Heart right ventricle (tissue), 16 donors: ENCODE data around the gene PARD3. TPM values are rescaled to one million over a fixed set of nuclear protein-coding genes. Genes with fewer than 3 reads are reported as not detected.

Experiments
- ATAC-seq, 8 donors: fragments of 200-7000 bp; cut with Tn5 transposase; one replicate each; pipeline ENCODE4 v1.9.1; 2020; ENCODE audit warnings: mild to moderate bottlenecking in 8 of 8, moderate library complexity in 8 of 8, moderate number of reproducible peaks in 1 of 8
- DNase-seq, 2 donors: peaks; one replicate each; pipeline ENCODE4 v3.0.0-alpha.2; 2020
- H3K27ac ChIP-seq, 10 donors: fragments of 200-600 bp; sonication (generic) in 2 of 10; one replicate each; pipeline versions ENCODE4 v1.5.0 to v1.8.0; 2020 to 2022; ENCODE audit warnings: mild to moderate bottlenecking in 3 of 10
- H3K27me3 ChIP-seq, 7 donors: fragments of 200-600 bp; one replicate each; pipeline ENCODE4 v1.8.0; 2021 to 2022; ENCODE audit warnings: mild to moderate bottlenecking in 2 of 7
- H3K36me3 ChIP-seq, 9 donors: fragments of 200-600 bp; sonication (generic) in 1 of 9; one replicate each; pipeline versions ENCODE4 v1.5.0 to v1.8.0; 2020 to 2022; ENCODE audit warnings: mild to moderate bottlenecking in 2 of 9
- H3K4me1 ChIP-seq, 9 donors: fragments of 200-600 bp; sonication (generic) in 1 of 9; one replicate each; pipeline versions ENCODE4 v1.5.0 to v1.8.0; 2020 to 2022; ENCODE audit warnings: mild to moderate bottlenecking in 4 of 9
- H3K4me3 ChIP-seq, 10 donors: fragments of 200-600 bp; sonication (generic) in 2 of 10; one replicate each; pipeline versions ENCODE4 v1.5.0 to v1.8.0; 2020 to 2022; ENCODE audit warnings: mild to moderate bottlenecking in 7 of 10, moderate library complexity in 2 of 10
- H3K9me3 ChIP-seq, 11 donors: fragments of 200-600 bp in 10 of 11; sonication (generic) in 2 of 11; one replicate each; pipeline versions ENCODE4 v1.5.0 to v1.8.0; 2013 to 2022; ENCODE audit warnings: mild to moderate bottlenecking in 2 of 11, control low read depth in 1 of 11, moderate library complexity in 1 of 11
- CTCF ChIP-seq, 9 donors: fragments of 200-600 bp; sonication (generic) in 2 of 9; IDR thresholded peaks; one replicate each; pipeline versions ENCODE4 v1.5.0 to v1.8.0; 2021 to 2022; ENCODE audit warnings: antibody characterized with exemption in 9 of 9, mild to moderate bottlenecking in 5 of 9, moderate library complexity in 1 of 9
- WGBS, 2 donors: extraction: QIAGEN DNeasy Blood & Tissue Kit; methylation state at CpG; one replicate each; pipeline ENCODE4 v1.1.7; 2013; ENCODE audit warnings: inconsistent platforms in 1 of 2; 5-methylcytosine and 5-hydroxymethylcytosine counted together
- intact Hi-C, 10 donors: fragments of 100-400 bp; cut with DNase I; formaldehyde crosslinking; loops; one replicate each; pipeline versions ENCODE4 v1.11.1 to v1.14.2; 2022
- polyA plus RNA-seq, 2 donors: library from polyadenylated mRNA; stranded (reverse); fragments of 200-250 nt; gene quantifications; one replicate each; pipeline ENCODE4 v1.2.3, GENCODE V29; 2013
- total RNA-seq, 10 donors: library from RNA; stranded (reverse); fragmentation: NEBNext Ultra II Directional in 3 of 10; extraction: Animal tissue kit (Norgen Biotek cat#: 25700) in 3 of 10; gene quantifications; one replicate each; pipeline versions ENCODE4 v1.2.1 to v1.2.4, GENCODE V29; 2021 to 2023
- donor health status: Arrhythmogenic right ventricular cardiomyopathy.
- donor health status: ischemic (EF 13 %, LVEDD 7.1; RV severe dilation, severe dysfunction).
- donor health status: healthy with polysubstance abuse.
- donor health status: DM: no; HTN: yes; CAD: no.
- donor health status: DM: no; HTN: no; CAD: no.
- donor health status: ischemic (EF 25% LVEDD 6.9; RV normal size, moderate dysfunction).
- donor health status: ischemic (EF 25% LVEDD 5.7; RV mildly dilated, moderate dysfunction).
- donor health status: healthy.
- donor health status: DM: yes; HTN: yes; CAD: no.
- donor health status: Ischemic cardiomyopathy.
- donor health status: ischemic (EF 35%, LVEDD 5.7; RV mildly dilated, moderate dysfunction).
- donor health status: nonischemic (EF 11% LVEDD 7.7; RV severe dilation, severe dysfunction).
- donor health status: DM: yes; HTN: yes; CAD: no.
- donor health status: PGD.
- donor health status: ischemic (EF 29% LVEDD 5.4; RV normal size, mild dysfunction).
- donor health status: nonischemic (EF 23%, LVEDD 6.1; RV moderate dilation, normal function).

Gene PARD3
- total and polyA plus RNA-seq, 12 donors, result 19.7 to 41.8 (median 34.2) TPM

GRCh38 chr10:34609287-34609940 lies 205.7 kb downstream of the PARD3 start:
- Histone ChIP-seq H3K36me3 (no peaks in the 10 kb centered on the region), H3K9me3 (no peaks in the 10 kb centered on the region), H3K27ac (no peak overlapping the region), H3K4me3 (no peak overlapping the region), H3K27me3 (no peaks in the 10 kb centered on the region), H3K4me1 (peaks cover 0 to 9% (median 0%) of the 10 kb centered on the region in 9 donors)
- intact Hi-C loops, result no loop called here
- DNase-seq (no peak), ATAC-seq (no peak)
- no peak for TF ChIP-seq CTCF (IDR thresholded peaks at IDR 0.05)
- 95% methylated on average over 9 of the region's 9 CpGs for WGBS, 2 donors

- H3K27me3 ChIP-seq, result no peaks in the 10 kb centered on the region
- 47 to 55% methylated on average over 3 of the region's 3 CpGs for WGBS, 2 donors
- no peak for DNase-seq
- no peaks in the 10 kb centered on the region for H3K9me3 ChIP-seq
- peaks cover 0 to 9% (median 0%) of the 10 kb centered on the region in 9 donors for H3K4me1 ChIP-seq
- H3K36me3 ChIP-seq, result no peaks in the 10 kb centered on the region
- no peak overlapping the region for H3K27ac ChIP-seq
- H3K4me3 ChIP-seq, result no peak overlapping the region
- TF ChIP-seq CTCF (IDR thresholded peaks at IDR 0.05), result no peak
- ATAC-seq, result no peak
- intact Hi-C loops, result no loop called here
Observed at GRCh38 chr10:34607894-34608293, 207.2 kb downstream of the PARD3 start.

- no peak for TF ChIP-seq CTCF (IDR thresholded peaks at IDR 0.05)
- no peaks in the 10 kb centered on the region for H3K36me3 ChIP-seq
- peaks cover 0 to 8% (median 0%) of the 10 kb centered on the region in 9 donors for H3K4me1 ChIP-seq
- intact Hi-C loops, result no loop called here
- H3K4me3 ChIP-seq, result no peak overlapping the region
- H3K27me3 ChIP-seq, result no peaks in the 10 kb centered on the region
- WGBS, 2 donors, result 74 to 79% methylated on average over 4 of the region's 4 CpGs
- H3K9me3 ChIP-seq, result no peaks in the 10 kb centered on the region
- DNase-seq, result no peak
- H3K27ac ChIP-seq, result no peak overlapping the region
- no peak for ATAC-seq
Observed at GRCh38 chr10:34606890-34607289, 208.2 kb downstream of the PARD3 start.

GRCh38 chr10:34602478-34602877 lies 212.6 kb downstream of the PARD3 start:
- WGBS, 2 donors, result 97% methylated on average over 4 of the region's 4 CpGs
- no peak overlapping the region for H3K27ac ChIP-seq
- intact Hi-C loops, result no loop called here
- no peaks in the 10 kb centered on the region for H3K9me3 ChIP-seq
- H3K27me3 ChIP-seq, result no peaks in the 10 kb centered on the region
- ATAC-seq (no peak), DNase-seq (no peak)
- no peak overlapping the region for H3K4me3 ChIP-seq
- peaks cover 0 to 3% (median 0%) of the 10 kb centered on the region in 9 donors for H3K4me1 ChIP-seq
- TF ChIP-seq CTCF (IDR thresholded peaks at IDR 0.05), result no peak
- H3K36me3 ChIP-seq, result no peaks in the 10 kb centered on the region
